OCI-LY1 (cell line): ENCODE results near the gene GALNT8.

Experiments used
- H2AFZ ChIP-seq: fragments of 200-600 bp; sonication (generic), shearing (Covaris generic); 2 replicates; pipeline ENCODE4 v1.6.0; 2014; ENCODE audit warnings: antibody characterized with exemption, mild to moderate bottlenecking, low read length
- H3F3A ChIP-seq: fragments of 200-600 bp; sonication (generic), shearing (Covaris generic); 2 replicates; pipeline ENCODE4 v1.6.0; 2014; ENCODE audit warnings: mild to moderate bottlenecking, antibody characterized with exemption, low read length, moderate library complexity; ENCODE audit not compliant: insufficient read depth
- H3K27ac ChIP-seq: fragments of 200-600 bp; sonication (generic); 2 replicates; pipeline ENCODE4 v1.5.1; 2014; ENCODE audit warnings: low read length, mixed run types, mild to moderate bottlenecking, low read depth; ENCODE audit not compliant: poor library complexity, severe bottlenecking
- H3K27me3 ChIP-seq: fragments of 200-600 bp; sonication (generic); 2 replicates; pipeline ENCODE4 v1.6.0; 2014; ENCODE audit warnings: antibody characterized with exemption, mild to moderate bottlenecking, low read length, moderate library complexity; ENCODE audit not compliant: insufficient read depth
- H3K36me3 ChIP-seq: fragments of 200-600 bp; sonication (generic); 2 replicates; pipeline ENCODE4 v1.6.1; 2014; ENCODE audit warnings: mild to moderate bottlenecking, antibody characterized with exemption, low read length, moderate library complexity, mixed read lengths; ENCODE audit not compliant: insufficient read depth
- H3K4me1 ChIP-seq: fragments of 200-600 bp; sonication (generic); 2 replicates; pipeline ENCODE4 v1.5.1; 2014; ENCODE audit warnings: mild to moderate bottlenecking, low read length, moderate library complexity; ENCODE audit not compliant: insufficient read depth, severe bottlenecking
- H3K4me2 ChIP-seq: fragments of 200-600 bp; sonication (generic), shearing (Covaris generic); 2 replicates; pipeline ENCODE4 v1.6.1; 2014; ENCODE audit warnings: low read length
- H3K4me3 ChIP-seq: fragments of 200-600 bp; sonication (generic); 2 replicates; pipeline ENCODE4 v1.5.1; 2014; ENCODE audit warnings: low read length, low read depth, mild to moderate bottlenecking, mixed read lengths; ENCODE audit not compliant: poor library complexity, severe bottlenecking
- H3K79me2 ChIP-seq: fragments of 200-600 bp; shearing (Covaris generic); 2 replicates; pipeline ENCODE4 v1.6.1; 2016; ENCODE audit warnings: mixed run types, low read length, mixed read lengths; ENCODE audit not compliant: insufficient read depth
- H3K9ac ChIP-seq: fragments of 200-600 bp; sonication (generic), shearing (Covaris generic); 2 replicates; pipeline ENCODE4 v1.6.1; 2014; ENCODE audit warnings: mild to moderate bottlenecking, low read length, mixed read lengths
- H3K9me2 ChIP-seq: fragments of 200-600 bp; sonication (generic), shearing (Covaris generic); 2 replicates; pipeline ENCODE4 v1.6.1; 2014; ENCODE audit warnings: low read depth, mild to moderate bottlenecking, low read length, mixed read lengths
- H3K9me3 ChIP-seq: fragments of 200-600 bp; shearing (Covaris generic); 2 replicates; pipeline ENCODE4 v1.6.1; 2014; ENCODE audit warnings: low read length, mixed read lengths
- H4K20me1 ChIP-seq: fragments of 200-600 bp; sonication (generic), shearing (Covaris generic); 2 replicates; pipeline ENCODE4 v1.6.0; 2016; ENCODE audit warnings: mild to moderate bottlenecking, low read length; ENCODE audit not compliant: insufficient read depth
- EZH2 ChIP-seq: fragments of 200-600 bp; sonication (generic), shearing (Covaris generic); IDR thresholded peaks from 2 replicates; pipeline ENCODE4 v1.8.0; 2017; ENCODE audit warnings: borderline replicate concordance, mixed run types, mild to moderate bottlenecking, antibody characterized with exemption, low read length, moderate library complexity, mixed read lengths
- TF ChIP-seq, protein P1 (sequence below): fragments of 200-600 bp; sonication (generic), shearing (Covaris generic); IDR thresholded peaks from 2 replicates; pipeline ENCODE4 v1.5.1; 2017; ENCODE audit warnings: mild to moderate bottlenecking, antibody characterized with exemption, low read length, moderate library complexity, mixed read lengths

Gene GALNT8

GRCh38 chr12:4796216-4796615, 76.0 kb downstream of the GALNT8 start:
- Histone ChIP-seq H3K79me2 (no peaks in the 10 kb centered on the region), H2AFZ (no peak overlapping the region), H4K20me1 (no peaks in the 10 kb centered on the region), H3K27ac (no peak overlapping the region), H3K36me3 (no peaks in the 10 kb centered on the region), H3K27me3 (peaks cover 3% of the 10 kb centered on the region; the same call in 1 of the 2 replicates), H3K9me2 (no peaks in the 10 kb centered on the region), H3K4me1 (no peaks in the 10 kb centered on the region), H3K9me3 (no peaks in the 10 kb centered on the region), H3F3A (no peaks in the 10 kb centered on the region), H3K9ac (no peak overlapping the region), H3K4me2 (no peak overlapping the region), H3K4me3 (no peak overlapping the region)
- TF ChIP-seq, protein P1, sequence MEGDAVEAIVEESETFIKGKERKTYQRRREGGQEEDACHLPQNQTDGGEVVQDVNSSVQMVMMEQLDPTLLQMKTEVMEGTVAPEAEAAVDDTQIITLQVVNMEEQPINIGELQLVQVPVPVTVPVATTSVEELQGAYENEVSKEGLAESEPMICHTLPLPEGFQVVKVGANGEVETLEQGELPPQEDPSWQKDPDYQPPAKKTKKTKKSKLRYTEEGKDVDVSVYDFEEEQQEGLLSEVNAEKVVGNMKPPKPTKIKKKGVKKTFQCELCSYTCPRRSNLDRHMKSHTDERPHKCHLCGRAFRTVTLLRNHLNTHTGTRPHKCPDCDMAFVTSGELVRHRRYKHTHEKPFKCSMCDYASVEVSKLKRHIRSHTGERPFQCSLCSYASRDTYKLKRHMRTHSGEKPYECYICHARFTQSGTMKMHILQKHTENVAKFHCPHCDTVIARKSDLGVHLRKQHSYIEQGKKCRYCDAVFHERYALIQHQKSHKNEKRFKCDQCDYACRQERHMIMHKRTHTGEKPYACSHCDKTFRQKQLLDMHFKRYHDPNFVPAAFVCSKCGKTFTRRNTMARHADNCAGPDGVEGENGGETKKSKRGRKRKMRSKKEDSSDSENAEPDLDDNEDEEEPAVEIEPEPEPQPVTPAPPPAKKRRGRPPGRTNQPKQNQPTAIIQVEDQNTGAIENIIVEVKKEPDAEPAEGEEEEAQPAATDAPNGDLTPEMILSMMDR: no peak
- TF ChIP-seq EZH2: no peak

DNA sequence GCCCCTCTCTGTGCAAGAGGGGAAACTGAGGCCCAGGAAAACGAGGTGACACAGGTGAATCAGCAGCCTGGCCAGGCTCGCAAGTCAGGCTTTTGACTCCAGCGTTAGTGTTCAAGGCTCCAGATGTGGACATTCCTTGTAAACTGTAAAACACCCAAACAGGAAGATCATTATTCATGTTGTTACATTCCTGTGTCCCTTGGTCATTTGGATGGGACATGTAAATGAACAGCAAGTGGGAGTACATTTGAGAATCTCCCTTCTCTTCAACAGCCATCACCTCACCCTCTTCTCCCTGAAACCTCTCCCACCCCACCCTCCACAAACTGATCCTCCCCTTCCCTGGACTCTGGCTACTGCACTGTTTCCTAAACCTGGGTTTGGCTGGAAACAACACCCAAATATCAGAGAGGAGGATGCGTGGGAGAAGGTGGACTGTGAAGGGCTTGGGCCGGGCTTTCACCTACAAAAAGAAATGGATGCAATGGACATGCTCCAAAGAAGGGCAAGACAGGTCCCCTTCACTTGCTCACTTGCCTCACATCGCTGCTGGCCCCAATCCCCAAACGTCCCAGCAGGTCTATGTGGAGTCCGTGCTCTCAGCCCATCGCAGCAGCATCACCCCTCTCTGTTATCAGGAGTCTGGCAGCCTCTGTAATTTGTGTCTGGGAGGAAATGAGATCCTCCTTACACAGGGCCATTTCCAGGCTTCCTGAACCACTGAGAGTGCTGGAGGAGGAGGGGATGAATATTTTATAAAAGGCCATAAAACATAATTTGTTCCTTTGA, 76.7 kb downstream of the GALNT8 start:
- Histone ChIP-seq H3K9ac (no peak overlapping the region), H3F3A (no peaks in the 10 kb centered on the region), H2AFZ (no peak overlapping the region), H3K36me3 (no peaks in the 10 kb centered on the region), H3K27ac (no peak overlapping the region), H3K4me1 (no peaks in the 10 kb centered on the region), H3K4me2 (no peak overlapping the region), H3K9me3 (no peaks in the 10 kb centered on the region), H3K9me2 (no peaks in the 10 kb centered on the region), H3K27me3 (peaks cover 3% of the 10 kb centered on the region; the same call in 1 of the 2 replicates), H3K4me3 (no peak overlapping the region), H4K20me1 (no peaks in the 10 kb centered on the region), H3K79me2 (no peaks in the 10 kb centered on the region)
- TF ChIP-seq EZH2: no peak
- TF ChIP-seq, protein P1: no peak

- no peak overlapping the region for H3K27ac ChIP-seq
- no peaks in the 10 kb centered on the region for H4K20me1 ChIP-seq
- H3K27me3 ChIP-seq: no peaks in the 10 kb centered on the region
- no peak overlapping the region for H3K9ac ChIP-seq
- no peak overlapping the region for H3K4me2 ChIP-seq
- H2AFZ ChIP-seq: no peak overlapping the region
- H3K4me1 ChIP-seq: no peaks in the 10 kb centered on the region
- no peak for TF ChIP-seq EZH2
- TF ChIP-seq, protein P1: no peak
- H3K4me3 ChIP-seq: no peak overlapping the region
- H3K9me2 ChIP-seq: no peaks in the 10 kb centered on the region
- no peaks in the 10 kb centered on the region for H3K9me3 ChIP-seq
- no peaks in the 10 kb centered on the region for H3K36me3 ChIP-seq
- no peaks in the 10 kb centered on the region for H3F3A ChIP-seq
- no peaks in the 10 kb centered on the region for H3K79me2 ChIP-seq
Measured at GRCh38 chr12:4800555-4800954, 80.4 kb downstream of the GALNT8 start.
